ENCODE results near the gene AMIGO2. TPM values are rescaled to one million over a fixed set of nuclear protein-coding genes. Genes with fewer than 3 reads are reported as not detected.

AMIGO2 gene
- total RNA-seq, 1 experiment from 2014 or later = 4.3 TPM

Other genes with a start within 250 kb of the AMIGO2 start
- gene PCED1B, start 338 bp downstream of the AMIGO2 start, total RNA-seq (2014; rRNA removed; shearing (Covaris generic)) = 0.13 TPM in 1 of 2 replicates, not detected in the other

All from SJCRH30 (cell line).